RWPE2 (cell line): ENCODE data around the gene PLD5.

Experiments
- ATAC-seq: fragments of 200-7000 bp; cut with Tn5 transposase; 3 replicates; pipeline ENCODE4 v1.9.1; 2021; ENCODE audit warnings: low read depth
- DNase-seq: peaks from one replicate; pipeline ENCODE4 v3.0.0-alpha.2; 2020; ENCODE audit warnings: low spot score
- H3K27ac ChIP-seq: fragments of 450-650 bp; 2 replicates; pipeline ENCODE4 v1.5.1; 2017; ENCODE audit warnings: mild to moderate bottlenecking; ENCODE audit not compliant: poor library complexity, severe bottlenecking
- H3K27me3 ChIP-seq: fragments of 250-450 bp; sonication (Bioruptor Pico); 2 replicates; pipeline ENCODE4 v1.5.1; 2021; ENCODE audit warnings: mild to moderate bottlenecking, moderate library complexity; ENCODE audit not compliant: insufficient read depth, poor library complexity, severe bottlenecking
- H3K36me3 ChIP-seq: fragments of 250-450 bp; sonication (Bioruptor Pico); 2 replicates; pipeline ENCODE4 v1.5.1; 2020; ENCODE audit warnings: low read depth, mild to moderate bottlenecking, moderate library complexity
- H3K4me1 ChIP-seq: fragments of 250-450 bp; sonication (Bioruptor Pico); 2 replicates; pipeline ENCODE4 v1.5.1; 2021; ENCODE audit warnings: mild to moderate bottlenecking, moderate library complexity; ENCODE audit not compliant: insufficient read depth, poor library complexity, severe bottlenecking
- H3K4me3 ChIP-seq: fragments of 250-450 bp; sonication (Bioruptor Pico); 2 replicates; pipeline ENCODE4 v1.5.1; 2021; ENCODE audit warnings: mild to moderate bottlenecking, moderate library complexity; ENCODE audit not compliant: severe bottlenecking
- H3K9me3 ChIP-seq: fragments of 250-450 bp; sonication (Bioruptor Pico); 2 replicates; pipeline ENCODE4 v1.5.1; 2021; ENCODE audit warnings: mild to moderate bottlenecking, moderate library complexity; ENCODE audit not compliant: severe bottlenecking
- CTCF ChIP-seq: fragments of 450-650 bp; IDR thresholded peaks from one replicate; pipeline ENCODE4 v1.5.1; 2017; ENCODE audit warnings: mild to moderate bottlenecking, moderate library complexity; ENCODE audit not compliant: poor library complexity, severe bottlenecking

PLD5 gene

DNA sequence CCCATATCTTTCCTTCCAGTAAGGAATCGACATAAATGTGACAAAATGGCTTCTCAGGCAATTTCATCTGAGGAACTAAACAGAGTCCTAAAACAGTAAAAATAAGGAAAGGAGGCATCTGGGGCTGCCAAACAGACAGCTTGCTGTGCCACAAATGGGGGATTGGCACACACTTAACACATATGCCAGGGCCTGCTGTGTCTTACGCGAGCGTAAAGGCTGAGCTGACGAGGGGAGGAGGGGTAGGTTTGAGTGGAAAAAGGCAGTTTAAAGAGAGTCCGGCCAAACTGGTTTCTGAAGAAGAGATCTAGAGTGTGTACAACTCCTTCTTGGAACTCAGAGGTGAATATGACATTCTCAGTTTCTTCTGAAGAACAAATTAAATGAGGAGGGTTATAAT lies 281.5 kb downstream of the PLD5 start:
- no peak overlapping the region for H3K27ac ChIP-seq
- ATAC-seq: no peak
- TF ChIP-seq CTCF: no peak

GRCh38 chr1:242241936-242242335 lies 282.6 kb downstream of the PLD5 start:
- no peak for DNase-seq
- H3K27ac ChIP-seq: no peak overlapping the region
- no peaks in the 10 kb centered on the region for H3K27me3 ChIP-seq

More for the DNA sequence above, 281.5 kb downstream of the PLD5 start:
- no peak overlapping the region for H3K4me3 ChIP-seq
- DNase-seq: no peak
- H3K4me1 ChIP-seq: no peaks in the 10 kb centered on the region
- H3K9me3 ChIP-seq: no peaks in the 10 kb centered on the region
- H3K36me3 ChIP-seq: no peaks in the 10 kb centered on the region
- no peaks in the 10 kb centered on the region for H3K27me3 ChIP-seq

GRCh38 chr1:242240691-242241090 lies 283.8 kb downstream of the PLD5 start:
- Histone ChIP-seq H3K4me3 (no peak overlapping the region), H3K9me3 (no peaks in the 10 kb centered on the region), H3K4me1 (no peaks in the 10 kb centered on the region), H3K27me3 (no peaks in the 10 kb centered on the region), H3K36me3 (no peaks in the 10 kb centered on the region), H3K27ac (no peak overlapping the region)
- no peak for TF ChIP-seq CTCF
- DNase-seq: no peak
- no peak for ATAC-seq

More at GRCh38 chr1:242241936-242242335, 282.6 kb downstream of the PLD5 start:
- no peak overlapping the region for H3K4me3 ChIP-seq
- H3K4me1 ChIP-seq: no peaks in the 10 kb centered on the region
- no peaks in the 10 kb centered on the region for H3K9me3 ChIP-seq
- no peak for ATAC-seq
- no peaks in the 10 kb centered on the region for H3K36me3 ChIP-seq
- TF ChIP-seq CTCF: no peak

DNA sequence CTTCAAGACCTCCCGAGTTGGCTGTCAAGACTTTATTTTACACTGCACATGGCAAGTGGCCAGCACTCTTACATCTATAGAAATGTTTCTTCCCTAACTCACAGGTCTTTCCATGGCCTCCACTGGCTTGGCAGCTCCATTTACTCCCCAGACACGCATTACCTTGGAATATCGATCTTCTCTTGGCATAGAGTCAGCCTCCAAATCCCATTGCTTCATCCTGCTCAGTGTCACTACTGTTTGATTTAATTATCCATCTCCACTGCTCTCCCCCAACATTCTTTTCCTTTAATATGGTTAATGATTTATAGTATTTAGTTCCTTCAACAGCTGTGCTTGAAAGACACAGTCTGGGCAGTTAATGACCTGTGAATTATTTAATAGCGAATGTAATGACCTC lies 284.4 kb downstream of the PLD5 start:
- DNase-seq: no peak
- TF ChIP-seq CTCF: no peak
- Histone ChIP-seq H3K4me3 (no peak overlapping the region), H3K27me3 (no peaks in the 10 kb centered on the region), H3K27ac (no peak overlapping the region), H3K9me3 (no peaks in the 10 kb centered on the region), H3K36me3 (no peaks in the 10 kb centered on the region), H3K4me1 (no peaks in the 10 kb centered on the region)
- no peak for ATAC-seq

GRCh38 chr1:242239398-242239797 lies 285.1 kb downstream of the PLD5 start:
- H3K4me3 ChIP-seq: no peak overlapping the region
- ATAC-seq (no peak), DNase-seq (no peak)
- no peaks in the 10 kb centered on the region for H3K27me3 ChIP-seq
- no peak overlapping the region for H3K27ac ChIP-seq
- no peaks in the 10 kb centered on the region for H3K9me3 ChIP-seq
- H3K36me3 ChIP-seq: no peaks in the 10 kb centered on the region
- TF ChIP-seq CTCF: no peak
- H3K4me1 ChIP-seq: no peaks in the 10 kb centered on the region
